HepG2 (cell line): ENCODE data around the gene OR7G2. TPM values are rescaled to one million over a fixed set of nuclear protein-coding genes. Genes with fewer than 3 reads are reported as not detected.

Experiments
- CBX1 ChIP-seq: IDR thresholded peaks from one replicate; pipeline ENCODE4 v1.6.1; 2016; ENCODE audit warnings: antibody characterized with exemption, low read depth
- ELF3 ChIP-seq: IDR thresholded peaks from 2 replicates; pipeline ENCODE4 v1.6.1; 2016; ENCODE audit warnings: missing genetic modification reagents, missing compliant biosample characterization
- GABPA ChIP-seq, 2 experiments: IDR thresholded peaks; 2 replicates each; pipeline ENCODE4 v1.6.1; 2011 to 2016; ENCODE audit warnings: low read depth in 2 of 2, low read length in 1 of 2, missing biosample characterization in 1 of 2, missing genetic modification characterization in 1 of 2
- HDAC1 ChIP-seq: sonication (generic); formaldehyde crosslinking; IDR thresholded peaks from 2 replicates; pipeline ENCODE4 v1.5.1; 2020; ENCODE audit warnings: mild to moderate bottlenecking, missing genetic modification reagents
- HNRNPUL1 ChIP-seq: fragments of 200-400 bp; formaldehyde crosslinking; IDR thresholded peaks from 2 replicates; pipeline ENCODE4 v1.6.1; 2017; ENCODE audit warnings: low read depth, mild to moderate bottlenecking, low read length, moderate library complexity
- KDM2A ChIP-seq: sonication (generic); formaldehyde crosslinking; IDR thresholded peaks from 2 replicates; pipeline ENCODE4 v1.4.0; 2020; ENCODE audit warnings: low read depth, missing genetic modification reagents, borderline replicate concordance
- NFRKB ChIP-seq: fragments of 450-650 bp; IDR thresholded peaks from 2 replicates; pipeline ENCODE4 v1.6.1; 2017
- NONO ChIP-seq, 2 experiments: fragments of 450-650 bp in 1 of 2; sonication (generic) in 1 of 2; formaldehyde crosslinking in 1 of 2; IDR thresholded peaks in 1 of 2; conservative IDR thresholded peaks in 1 of 2; 2 replicates each; pipeline versions ENCODE4 v1.6.1 to v1.8.0; 2017 to 2022; ENCODE audit warnings: mild to moderate bottlenecking in 1 of 2, missing genetic modification reagents in 1 of 2, moderate library complexity in 1 of 2
- PATZ1 ChIP-seq: sonication (generic); formaldehyde crosslinking; IDR thresholded peaks from 2 replicates; pipeline ENCODE4 v1.4.0; 2020; ENCODE audit warnings: missing genetic modification reagents
- SOX5 ChIP-seq: IDR thresholded peaks from 2 replicates; pipeline ENCODE4 v1.6.1; 2016; ENCODE audit warnings: borderline replicate concordance
- TBP ChIP-seq: sonication (generic); formaldehyde crosslinking; IDR thresholded peaks from 2 replicates; pipeline ENCODE4 v1.5.0; 2020; ENCODE audit warnings: missing genetic modification reagents
- TFDP2 ChIP-seq: sonication (generic); formaldehyde crosslinking; IDR thresholded peaks from 2 replicates; pipeline ENCODE4 v1.4.0; 2020; ENCODE audit warnings: missing genetic modification reagents
- THAP9 ChIP-seq: sonication (generic); formaldehyde crosslinking; IDR thresholded peaks from 2 replicates; pipeline ENCODE4; 2020; ENCODE audit warnings: missing genetic modification reagents, mild to moderate bottlenecking, borderline replicate concordance
- TRAFD1 ChIP-seq: sonication (generic); formaldehyde crosslinking; IDR thresholded peaks from 2 replicates; pipeline ENCODE4 v1.5.1; 2020; ENCODE audit warnings: missing genetic modification reagents, mild to moderate bottlenecking, borderline replicate concordance
- ZNF143 ChIP-seq: sonication (generic); formaldehyde crosslinking; IDR thresholded peaks from 2 replicates; pipeline ENCODE4 v1.4.0; 2020; ENCODE audit warnings: missing genetic modification reagents
- ZNF589 ChIP-seq: sonication (generic); formaldehyde crosslinking; conservative IDR thresholded peaks from 2 replicates; pipeline ENCODE4 v1.8.0; 2022; ENCODE audit warnings: mild to moderate bottlenecking, moderate library complexity, missing genetic modification reagents
- ZNF768 ChIP-seq: sonication (generic); formaldehyde crosslinking; IDR thresholded peaks from 2 replicates; pipeline ENCODE4 v1.4.0; 2020; ENCODE audit warnings: missing genetic modification reagents
- ZNF784 ChIP-seq: sonication (generic); formaldehyde crosslinking; IDR thresholded peaks from 2 replicates; pipeline ENCODE4 v1.5.1; 2020; ENCODE audit warnings: missing genetic modification reagents, mild to moderate bottlenecking, borderline replicate concordance
- polyA plus RNA-seq, 8 experiments: library from polyadenylated mRNA; depleted of rRNA in 3 of 8; stranded (reverse) in 7 of 8; unstranded in 1 of 8; fragments of >200 nt; fragmentation: Illumina TruSeq in 4 of 8; extraction: Trizol in 4 of 8; gene quantifications; 2 replicates each; pipeline versions ENCODE4 v1.2.1 to v1.2.3, GENCODE V29; 2011 to 2016; ENCODE audit warnings: low read depth in 4 of 8, missing spikeins in 1 of 8, mixed read lengths in 1 of 8; ENCODE audit not compliant: insufficient read depth in 1 of 8
- total RNA-seq, 5 experiments: library from RNA; depleted of rRNA; stranded (reverse); fragments of >200 nt; fragmentation: Illumina TruSeq; extraction: Trizol; gene quantifications; 2 replicates each; pipeline ENCODE4 v1.2.3, GENCODE V29; 2016; ENCODE audit warnings: low read depth in 1 of 5

OR7G2 gene
- total and polyA plus RNA-seq, 2 of the 13 experiments (the other 11 are each of a cell fraction or from before 2014, with no cell fraction given) = not detected

GRCh38 chr19:9140159-9140874 lies 33.0 kb upstream of the OR7G2 start, which contains the start of gene ZNF317 (continued):
- TF ChIP-seq SOX5 (CRISPR knock-in tag) (0 out of 2 replicates have a peak, but pooled peaks have one; percentile 10), KDM2A (CRISPR knock-in tag) (peak; percentile 91), HNRNPUL1 (no peak), ZNF589 (CRISPR knock-in tag) (no peak), NFRKB (0 out of 2 replicates have a peak, but pooled peaks have one; percentile 24), HDAC1 (CRISPR knock-in tag) (peak; percentile 60; the same call in 1 of the 2 replicates), ZNF768 (peak; percentile 36; the same call in 1 of the 2 replicates), PATZ1 (CRISPR knock-in tag) (peak; percentile 18; the same call in 1 of the 2 replicates), THAP9 (CRISPR knock-in tag) (peak; percentile 96), ELF3 (peak; percentile 87), GABPA (IDR thresholded peaks at IDR 0.05; ENCODE audit: low read depth, low read length) (peak; percentile 60), GABPA (CRISPR knock-in tag; IDR thresholded peaks at IDR 0.05; ENCODE audit: low read depth) (peak; percentile 92), TRAFD1 (CRISPR knock-in tag) (no peak), ZNF784 (CRISPR knock-in tag) (peak; percentile 76; the same call in 1 of the 2 replicates), CBX1 (no peak), TBP (no peak), ZNF143 (peak; percentile 98), NONO (IDR thresholded peaks at IDR 0.05) (no peak), NONO (CRISPR knock-in tag; conservative IDR thresholded peaks at IDR 0.05) (0 out of 2 replicates have a peak, but pooled peaks have one; percentile 24), TFDP2 (CRISPR knock-in tag) (peak; percentile 79)
